DMS114 treated with DMSO at 0.1 percent for 48 hours (cell line): ENCODE measurements around the gene C2orf49.

Experiments
- DNase-seq: peaks from one replicate; lab custom pipeline; 2025; ENCODE audit not compliant: unreplicated experiment; lab: John Stamatoyannopoulos, UW

The C2orf49 gene

GRCh38 chr2:105381101-105381668, 43.8 kb downstream of the C2orf49 start:
- no peak for DNase-seq

DNA sequence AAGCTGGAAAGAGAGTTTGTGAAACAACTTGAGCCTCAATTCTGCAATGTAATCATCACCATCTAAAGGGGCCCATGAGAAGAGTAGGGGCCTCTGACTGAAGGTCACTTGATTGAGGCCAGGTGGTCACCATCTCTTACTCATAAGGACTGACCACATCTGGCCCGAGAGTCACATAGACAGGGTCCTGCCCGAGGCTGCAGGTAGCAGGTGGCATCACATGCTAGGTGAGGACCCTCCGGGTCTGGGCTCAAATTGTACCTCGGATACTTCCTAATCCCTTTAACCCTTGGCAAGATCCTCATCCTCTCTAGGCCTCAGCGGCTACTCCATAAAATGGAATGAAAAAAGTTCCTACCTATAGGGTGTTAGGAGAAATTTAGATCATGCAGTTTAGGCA, 44.8 kb downstream of the C2orf49 start:
- DNase-seq, result no peak

DNA sequence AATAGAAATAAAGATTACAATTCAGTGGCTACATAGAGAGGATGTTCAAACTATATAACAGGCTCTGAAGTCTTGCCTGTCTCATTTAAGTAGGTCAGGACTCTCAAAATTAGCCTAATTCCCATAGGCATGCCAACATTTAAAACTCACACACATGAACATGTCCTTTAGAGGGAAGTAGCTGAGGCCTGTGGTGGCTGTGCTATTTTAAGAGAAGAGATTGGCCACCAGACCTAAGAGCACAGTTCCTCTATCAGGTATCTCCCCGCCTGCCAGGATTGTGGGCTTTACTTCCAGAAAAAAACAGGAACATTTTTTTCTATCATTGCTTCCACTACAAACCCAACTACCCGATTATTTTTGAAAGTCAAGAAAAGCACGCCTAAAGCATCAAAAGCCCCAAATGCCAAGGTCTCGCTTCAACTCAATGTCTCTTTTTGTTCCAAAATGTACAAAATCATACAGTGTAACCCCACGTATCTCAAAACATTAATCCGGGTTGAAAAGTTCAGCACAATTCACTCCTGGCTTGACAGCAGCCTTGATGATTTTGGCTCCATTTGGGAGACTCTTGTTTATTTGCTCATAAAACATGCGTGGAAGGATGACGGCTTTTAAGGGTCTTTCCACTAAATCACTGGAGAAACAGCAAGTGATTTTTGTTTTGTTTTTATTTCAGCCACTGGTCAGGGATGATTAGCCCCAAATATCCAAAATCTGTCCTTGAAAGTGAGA, 46.3 kb downstream of the C2orf49 start:
- DNase-seq, result no peak

DNA sequence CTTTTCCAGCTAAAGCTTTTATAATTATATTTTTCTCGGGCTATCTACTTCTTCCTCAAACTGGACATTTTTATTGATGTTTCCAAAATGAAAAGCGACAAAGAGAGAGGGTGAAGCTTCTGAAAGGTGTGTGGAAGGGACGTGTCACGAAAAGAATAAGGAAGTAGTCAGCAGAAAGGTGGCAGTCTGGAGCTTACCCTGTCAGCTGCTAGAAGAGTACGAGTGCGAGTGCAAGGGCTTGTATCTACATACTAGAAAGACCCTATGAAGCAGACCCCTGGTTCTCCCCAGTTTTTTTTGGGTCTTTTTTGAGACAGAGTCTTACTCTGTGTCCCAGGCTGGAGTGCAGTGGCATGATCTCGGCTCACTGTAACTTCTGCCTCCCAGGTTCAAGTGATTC, 46.9 kb downstream of the C2orf49 start:
- DNase-seq, result no peak

DNA sequence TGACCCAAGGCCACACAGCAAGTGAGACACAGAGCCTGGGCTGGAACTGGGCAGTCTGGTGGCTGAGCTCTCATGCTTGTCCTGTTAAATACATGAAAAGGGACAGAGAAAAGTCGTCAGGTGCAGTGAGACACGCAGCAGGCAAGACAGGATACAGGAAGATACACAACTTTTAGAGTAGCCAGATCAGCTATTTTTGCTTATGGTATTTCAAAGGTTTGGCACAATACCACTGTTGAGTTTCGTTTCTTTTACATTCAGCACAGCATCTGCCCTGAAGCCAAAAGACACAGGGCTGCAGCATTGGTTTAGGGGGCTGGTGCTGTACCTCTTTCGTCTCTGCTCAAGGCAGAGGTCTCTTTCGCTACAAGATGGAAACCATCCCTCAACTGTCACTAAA, 47.5 kb downstream of the C2orf49 start:
- no peak for DNase-seq

DNA sequence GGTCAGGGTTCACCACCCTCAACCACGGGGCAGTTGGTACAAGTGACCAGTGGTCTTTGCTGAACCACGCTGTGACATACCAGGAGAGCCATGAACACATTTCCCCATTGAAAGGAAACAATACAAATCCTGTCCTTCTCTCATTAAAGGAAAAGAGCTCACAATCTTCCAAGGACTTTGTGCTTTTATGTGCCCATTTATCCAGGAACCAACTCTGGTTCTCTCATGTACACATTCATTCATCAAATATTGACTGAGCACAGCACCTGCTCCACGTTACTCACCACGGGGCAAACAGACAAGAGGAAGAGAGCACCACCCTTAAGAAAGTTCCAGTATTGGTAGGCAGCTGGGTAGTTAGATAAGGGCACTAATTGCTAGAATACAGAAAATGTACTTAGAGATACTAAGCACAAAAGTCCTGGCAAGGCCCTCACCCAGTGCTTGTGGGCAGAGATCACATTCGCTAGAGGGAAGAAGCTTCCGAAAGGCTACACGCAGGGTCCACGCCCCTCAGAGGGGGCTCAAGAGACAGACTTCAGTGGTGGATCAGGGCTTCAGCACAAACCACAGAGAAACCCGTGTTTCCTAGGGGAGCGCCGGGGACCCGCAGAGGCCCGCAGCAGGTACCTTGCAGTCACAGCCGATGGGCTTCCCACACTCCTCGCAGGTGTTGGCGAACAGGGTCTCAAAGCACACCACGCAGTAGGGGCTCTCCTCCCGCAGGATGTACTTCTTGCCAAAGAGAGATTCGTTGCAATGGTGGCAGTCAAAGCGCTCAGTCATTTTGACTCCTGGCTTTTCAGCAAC, 48.6 kb downstream of the C2orf49 start:
- DNase-seq, result no peak

GRCh38 chr2:105387225-105387624, 49.9 kb downstream of the C2orf49 start:
- DNase-seq, result no peak

DNA sequence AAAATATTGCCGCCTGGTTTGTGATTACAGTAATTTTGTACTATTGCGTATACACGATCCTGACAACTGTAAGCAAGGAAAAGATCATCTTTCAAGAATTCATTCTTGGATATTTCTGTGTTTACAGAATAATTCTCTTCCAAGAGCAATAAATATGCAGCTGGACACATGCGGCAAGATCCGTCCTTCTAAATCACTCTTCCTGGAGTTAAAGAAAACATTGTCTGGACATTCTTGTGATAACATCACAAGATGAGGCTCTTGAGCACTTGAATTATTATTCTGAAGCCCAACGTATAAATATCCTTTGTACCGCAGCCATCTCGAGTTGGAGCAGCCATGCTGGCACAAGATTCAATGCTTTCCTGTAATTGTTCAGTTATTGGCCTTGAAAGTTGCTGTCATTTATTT, 51.6 kb downstream of the C2orf49 start:
- DNase-seq, result no peak

DNA sequence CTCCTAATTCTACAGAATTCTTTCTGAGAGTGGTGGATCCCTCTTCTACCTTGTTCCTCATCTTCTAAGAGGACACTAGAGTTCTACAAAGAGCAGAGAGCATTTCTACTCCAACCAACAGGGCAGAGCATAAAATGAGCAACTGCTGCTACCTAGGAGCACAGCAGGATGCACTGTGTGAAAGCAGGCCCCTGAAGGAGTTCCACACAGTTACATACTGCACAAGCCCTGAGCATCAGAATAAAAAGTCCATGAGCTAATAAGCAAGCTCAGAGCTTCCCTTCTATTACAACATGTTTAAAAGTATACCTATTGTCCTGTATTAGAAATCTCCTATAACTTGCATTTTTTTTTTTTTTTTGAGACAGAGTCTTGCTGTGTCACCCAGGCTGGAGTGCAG, 53.1 kb downstream of the C2orf49 start:
- DNase-seq, result no peak

DNA sequence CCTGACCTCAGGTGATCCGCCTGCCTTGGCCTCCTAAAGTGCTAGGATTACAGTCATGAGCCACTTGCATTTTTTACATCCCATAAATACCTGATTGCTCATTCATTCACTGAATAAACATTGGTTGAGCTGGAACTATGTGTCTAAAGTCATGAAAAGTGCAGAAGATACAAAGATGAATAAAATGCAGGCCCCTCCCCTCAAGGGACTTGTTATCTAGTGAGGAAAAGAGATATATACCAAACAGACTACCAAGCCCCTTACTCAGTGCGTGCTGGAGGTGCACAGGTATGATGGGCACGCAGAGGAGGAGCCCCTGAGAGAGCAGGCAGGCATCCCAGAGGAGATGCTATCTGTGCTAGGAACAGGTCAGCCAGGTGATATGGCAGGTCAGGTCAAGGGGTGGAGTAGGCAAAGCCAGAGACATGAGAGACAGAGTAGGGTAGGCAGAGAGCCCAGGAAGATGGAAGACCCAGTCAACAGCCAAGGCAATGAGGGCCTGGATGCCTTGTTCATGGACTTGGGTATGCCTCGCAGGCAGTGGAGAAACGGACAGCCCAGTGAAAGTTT, 53.8 kb downstream of the C2orf49 start:
- no peak for DNase-seq

- no peak for DNase-seq
These were observed 54.7 kb downstream of the C2orf49 start for GRCh38 chr2:105391763-105392662.

DNA sequence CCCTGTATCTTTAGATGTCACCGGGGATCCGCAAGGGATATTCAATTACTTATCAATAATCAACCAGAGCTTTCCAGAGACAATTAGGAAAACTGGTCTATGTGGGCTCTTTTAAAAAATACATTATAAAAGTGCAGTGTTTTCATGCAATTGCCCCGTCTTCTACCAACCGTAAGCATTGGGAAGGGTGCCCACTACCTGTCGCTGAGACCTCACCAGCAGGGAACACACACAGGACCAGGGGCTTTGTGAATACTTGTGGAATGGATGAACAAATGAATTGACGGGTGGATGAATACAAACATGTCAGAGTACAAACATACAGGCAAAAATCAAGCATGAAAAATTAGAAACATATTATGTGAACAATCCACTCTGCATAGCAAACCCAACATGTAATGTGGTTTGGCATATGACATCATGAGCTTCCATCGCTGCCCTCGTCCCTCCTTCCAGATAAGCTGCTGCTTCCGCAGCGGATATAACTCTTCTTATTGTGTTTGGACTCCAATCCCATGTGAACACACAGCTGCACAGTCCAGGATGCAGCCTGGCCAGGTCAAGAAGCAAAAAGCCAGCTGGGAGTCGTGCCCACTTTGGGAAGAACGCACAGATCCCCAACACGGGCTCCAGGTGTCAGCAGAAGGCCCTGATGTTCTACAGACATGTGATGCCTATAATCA, 56.2 kb downstream of the C2orf49 start:
- DNase-seq, result no peak

GRCh38 chr2:105394951-105395611, 57.7 kb downstream of the C2orf49 start:
- DNase-seq, result no peak

DNA sequence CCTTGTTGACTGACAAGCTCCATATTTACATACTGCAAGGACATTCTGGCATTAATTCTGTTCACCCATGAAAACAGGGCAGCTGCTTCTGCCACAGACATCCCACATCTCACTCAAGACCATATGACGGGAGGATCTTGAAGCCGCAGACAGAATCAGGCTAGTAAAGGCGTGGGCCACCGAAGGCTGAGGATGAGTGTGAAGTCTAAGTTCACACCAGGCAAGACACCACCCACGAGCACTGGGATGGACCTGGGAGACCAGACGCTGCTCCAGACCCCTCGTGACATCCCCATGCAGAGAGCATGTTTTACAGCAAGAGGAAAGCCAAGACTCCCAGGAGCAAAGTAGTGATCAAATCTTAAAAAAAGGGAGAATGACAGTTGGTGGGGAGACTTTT, 58.4 kb downstream of the C2orf49 start:
- no peak for DNase-seq

DNA sequence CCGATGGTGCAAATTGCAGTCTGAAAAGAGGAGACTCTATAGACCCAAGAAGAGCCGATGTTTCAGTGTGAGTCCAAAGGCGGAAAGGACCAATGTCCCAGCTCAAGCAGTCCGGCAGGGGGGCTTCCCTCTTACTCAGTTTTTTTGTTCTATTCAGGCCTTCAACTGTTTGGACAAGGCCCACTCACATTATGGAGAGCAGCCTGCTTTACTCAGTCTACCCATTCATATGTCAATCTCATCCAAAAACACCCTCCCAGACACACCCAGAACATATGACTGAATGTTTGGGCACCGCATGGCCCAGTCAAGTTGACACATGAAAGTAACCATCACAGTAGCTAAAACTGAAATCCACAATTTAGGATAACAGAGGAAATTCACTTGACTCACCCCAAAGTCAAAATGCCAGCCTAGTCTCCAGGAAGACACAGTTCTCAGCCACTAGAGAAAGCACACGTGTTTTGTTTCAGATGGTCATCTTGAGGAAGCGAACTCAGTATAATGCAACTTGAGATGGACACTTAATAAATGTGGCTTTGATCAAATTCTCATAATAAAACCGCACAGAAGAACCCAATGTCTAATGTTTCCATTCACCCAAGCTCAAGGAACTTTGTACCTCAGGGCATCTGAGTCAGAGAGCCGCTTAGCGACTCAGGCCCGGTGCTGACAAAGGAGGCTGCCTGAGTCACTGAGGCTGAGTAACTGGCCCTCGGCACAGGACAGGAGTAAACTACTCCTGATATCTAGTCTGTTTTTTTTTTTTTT, 59.1 kb downstream of the C2orf49 start:
- DNase-seq, result no peak

GRCh38 chr2:105397025-105397722, 59.8 kb downstream of the C2orf49 start:
- no peak for DNase-seq

GRCh38 chr2:105397953-105398335, 60.6 kb downstream of the C2orf49 start:
- no peak for DNase-seq
